H9 (cell line): Measurements from ENCODE around the gene SLC25A26. TPM values are rescaled to one million over a fixed set of nuclear protein-coding genes. Genes with fewer than 3 reads are reported as not detected.

Experiments
- DNase-seq: peaks from one replicate; pipeline ENCODE4 v3.0.0-alpha.2; 2017
- H2AFZ ChIP-seq: one replicate; pipeline ENCODE4 v1.6.1; 2013; ENCODE audit warnings: mild to moderate bottlenecking, low read length, control low read depth, moderate library complexity
- H2AK5ac ChIP-seq: 2 replicates; pipeline ENCODE4 v1.6.1; 2013; ENCODE audit warnings: low read length, control low read depth, mixed read lengths; ENCODE audit not compliant: insufficient read length
- H2BK120ac ChIP-seq: one replicate; pipeline ENCODE4 v1.6.1; 2013; ENCODE audit warnings: low read depth, mild to moderate bottlenecking, low read length, control low read depth, inconsistent platforms; ENCODE audit not compliant: poor library complexity, severe bottlenecking
- H2BK12ac ChIP-seq: 2 replicates; pipeline ENCODE4 v1.6.1; 2013; ENCODE audit warnings: low read length, control low read depth, mixed read lengths, low read depth; ENCODE audit not compliant: insufficient read length
- H2BK15ac ChIP-seq: 2 replicates; pipeline ENCODE4 v1.6.1; 2013; ENCODE audit warnings: low read depth, low read length, control low read depth
- H2BK20ac ChIP-seq: one replicate; pipeline ENCODE4 v1.6.1; 2013; ENCODE audit warnings: low read depth, mild to moderate bottlenecking, low read length, control low read depth, inconsistent platforms; ENCODE audit not compliant: poor library complexity, severe bottlenecking
- H2BK5ac ChIP-seq: 2 replicates; pipeline ENCODE4 v1.6.1; 2013; ENCODE audit warnings: low read length, control low read depth, mixed read lengths; ENCODE audit not compliant: insufficient read length
- H3K14ac ChIP-seq: 2 replicates; pipeline ENCODE4 v1.6.1; 2013; ENCODE audit warnings: low read length, control low read depth; ENCODE audit not compliant: insufficient read depth
- H3K18ac ChIP-seq: 2 replicates; pipeline ENCODE4 v1.6.1; 2013; ENCODE audit warnings: low read depth, mild to moderate bottlenecking, mixed read lengths, low read length, control low read depth; ENCODE audit not compliant: insufficient read length
- H3K23ac ChIP-seq: 2 replicates; pipeline ENCODE4 v1.6.1; 2013; ENCODE audit warnings: low read length, control low read depth, mixed read lengths, low read depth; ENCODE audit not compliant: insufficient read length
- H3K23me2 ChIP-seq: 2 replicates; pipeline ENCODE4 v1.6.1; 2013; ENCODE audit warnings: low read depth, mild to moderate bottlenecking, mixed read lengths, low read length, control low read depth; ENCODE audit not compliant: insufficient read length, poor library complexity, severe bottlenecking
- H3K27ac ChIP-seq: 2 replicates; pipeline ENCODE4 v1.5.1; 2013; ENCODE audit warnings: low read length, control low read depth, mixed read lengths, low read depth; ENCODE audit not compliant: insufficient read length
- H3K27me3 ChIP-seq: 2 replicates; pipeline ENCODE4 v1.6.1; 2013; ENCODE audit warnings: low read length, control low read depth, inconsistent platforms; ENCODE audit not compliant: insufficient read depth
- H3K4ac ChIP-seq: 2 replicates; pipeline ENCODE4 v1.6.1; 2013; ENCODE audit warnings: low read depth, mild to moderate bottlenecking, control low read depth, inconsistent platforms, low read length, moderate library complexity
- H3K4me1 ChIP-seq: 2 replicates; pipeline ENCODE4 v1.6.1; 2013; ENCODE audit warnings: low read length, control low read depth, inconsistent platforms; ENCODE audit not compliant: insufficient read depth
- H3K4me2 ChIP-seq: 2 replicates; pipeline ENCODE4 v1.6.1; 2013; ENCODE audit warnings: low read length, control low read depth, mixed read lengths; ENCODE audit not compliant: insufficient read length, insufficient read depth
- H3K56ac ChIP-seq: 2 replicates; pipeline ENCODE4 v1.6.1; 2013; ENCODE audit warnings: low read depth, mild to moderate bottlenecking, mixed read lengths, low read length, control low read depth; ENCODE audit not compliant: insufficient read length
- H3K79me1 ChIP-seq: 2 replicates; pipeline ENCODE4 v1.6.1; 2013; ENCODE audit warnings: low read depth, mild to moderate bottlenecking, moderate library complexity, low read length, control low read depth, inconsistent platforms; ENCODE audit not compliant: insufficient read depth, poor library complexity, severe bottlenecking
- H3K79me2 ChIP-seq: 2 replicates; pipeline ENCODE4 v1.6.1; 2013; ENCODE audit warnings: low read length, control low read depth, inconsistent platforms; ENCODE audit not compliant: insufficient read depth
- H3K9ac ChIP-seq: 2 replicates; pipeline ENCODE4 v1.6.1; 2013; ENCODE audit warnings: low read length, control low read depth, mixed read lengths; ENCODE audit not compliant: insufficient read length; ENCODE audit errors: extremely low read depth
- H3K9me3 ChIP-seq: one replicate; pipeline ENCODE4 v1.6.1; 2013; ENCODE audit warnings: low read depth, low read length, inconsistent platforms; ENCODE audit not compliant: control insufficient read depth
- H3T11ph ChIP-seq: one replicate; pipeline ENCODE4 v1.6.1; 2013; ENCODE audit warnings: mild to moderate bottlenecking, low read length, control low read depth, inconsistent platforms
- H4K20me1 ChIP-seq: one replicate; pipeline ENCODE4 v1.6.1; 2013; ENCODE audit not compliant: control insufficient read depth, insufficient read length, insufficient read depth
- H4K5ac ChIP-seq: 2 replicates; pipeline ENCODE4 v1.6.1; 2013; ENCODE audit warnings: low read depth, mild to moderate bottlenecking, mixed read lengths, low read length, control low read depth; ENCODE audit not compliant: insufficient read length
- H4K8ac ChIP-seq: replicated peaks from 2 replicates; pipeline ENCODE4 v1.6.1; 2013; ENCODE audit warnings: low read length, control low read depth, mixed read lengths, low read depth; ENCODE audit not compliant: insufficient read length
- H4K91ac ChIP-seq: 2 replicates; pipeline ENCODE4 v1.6.1; 2013; ENCODE audit warnings: low read depth, mild to moderate bottlenecking, moderate library complexity, mixed read lengths, low read length, control low read depth; ENCODE audit not compliant: insufficient read length
- H3K27ac Mint-ChIP-seq, 3 experiments: 2 replicates in 2 of 3; 3 replicates in 1 of 3; pipeline ENCODE4 v1.8.0; 2020 to 2021; ENCODE audit warnings: mixed read lengths in 3 of 3, mild to moderate bottlenecking in 1 of 3, moderate library complexity in 1 of 3
- H3K27me3 Mint-ChIP-seq: 2 replicates; pipeline ENCODE4 v1.8.0; 2021; ENCODE audit warnings: low read depth, mild to moderate bottlenecking, moderate library complexity, mixed read lengths
- H3K36me3 Mint-ChIP-seq, 3 experiments: 2 replicates in 2 of 3; 3 replicates in 1 of 3; pipeline ENCODE4 v1.8.0; 2020 to 2021; ENCODE audit warnings: low read depth in 3 of 3, mixed read lengths in 3 of 3; ENCODE audit not compliant: insufficient read depth in 1 of 3
- H3K4me1 Mint-ChIP-seq, 2 experiments: 2 replicates each; pipeline ENCODE4 v1.8.0; 2020; ENCODE audit warnings: mixed read lengths in 2 of 2
- H3K4me3 Mint-ChIP-seq, 2 experiments: 2 replicates in 1 of 2; 3 replicates in 1 of 2; pipeline ENCODE4 v1.8.0; 2020 to 2021; ENCODE audit warnings: mild to moderate bottlenecking in 2 of 2, mixed read lengths in 2 of 2, moderate library complexity in 1 of 2
- H3K9me3 Mint-ChIP-seq, 2 experiments: 2 replicates in 1 of 2; 3 replicates in 1 of 2; pipeline ENCODE4 v1.8.0; 2020; ENCODE audit warnings: mild to moderate bottlenecking in 2 of 2, mixed read lengths in 2 of 2, moderate library complexity in 1 of 2
- WGBS: extraction: QIAGEN DNeasy Blood & Tissue Kit; methylation state at CpG from one replicate; pipeline ENCODE4 v1.1.7; 2013; ENCODE audit warnings: missing lambda C conversion rate, low lambda C conversion rate, mixed read lengths; ENCODE audit not compliant: insufficient read length; ENCODE audit errors: extremely low coverage; 5-methylcytosine and 5-hydroxymethylcytosine counted together
- total RNA-seq: library from RNA; stranded (reverse); gene quantifications from 2 replicates; pipeline ENCODE4 v1.2.1, GENCODE V29; 2021
- TF ChIP-seq, protein P1 (sequence below): fragments of 200-600 bp; sonication (generic); conservative IDR thresholded peaks from 3 replicates; pipeline ENCODE4 v1.8.0; 2021; ENCODE audit warnings: antibody characterized with exemption, mild to moderate bottlenecking

Gene SLC25A26
- total RNA-seq, 1 experiment from 2014 or later, result 30.2 TPM

- H3K36me3 Mint-ChIP-seq, result peaks cover 63 to 93% (median 90%) of the 10 kb centered on the region in 3 experiments; a peak in 6 of 7 replicates
- Histone ChIP-seq H3K4me1 (no peaks in the 10 kb centered on the region), H3T11ph (no peak overlapping the region), H3K27ac (no peak overlapping the region), H3K79me1 (peaks cover 5% of the 10 kb centered on the region), H4K91ac (no peak overlapping the region), H3K4ac (no peak overlapping the region), H3K23me2 (no peaks in the 10 kb centered on the region), H3K14ac (no peak overlapping the region), H4K20me1 (no peaks in the 10 kb centered on the region), H4K8ac (no peak overlapping the region), H2BK15ac (no peak overlapping the region), H3K56ac (no peak overlapping the region), H2BK120ac (no peak overlapping the region), H3K4me2 (no peak overlapping the region), H3K79me2 (no peaks in the 10 kb centered on the region; the same call in 1 of the 2 replicates), H2BK5ac (no peak overlapping the region), H2BK20ac (no peak overlapping the region), H3K9me3 (no peaks in the 10 kb centered on the region), H2BK12ac (no peak overlapping the region), H4K5ac (no peak overlapping the region), H2AK5ac (no peak overlapping the region), H3K9ac (no peak overlapping the region), H3K27me3 (no peaks in the 10 kb centered on the region), H3K23ac (no peak overlapping the region), H2AFZ (no peak overlapping the region), H3K18ac (no peak overlapping the region)
- H3K4me1 Mint-ChIP-seq, result peaks cover 27 to 31% of the 10 kb centered on the region in 2 experiments
- no CpG with 5 or more reads among the region's 13 CpGs for WGBS
- TF ChIP-seq, protein P1, sequence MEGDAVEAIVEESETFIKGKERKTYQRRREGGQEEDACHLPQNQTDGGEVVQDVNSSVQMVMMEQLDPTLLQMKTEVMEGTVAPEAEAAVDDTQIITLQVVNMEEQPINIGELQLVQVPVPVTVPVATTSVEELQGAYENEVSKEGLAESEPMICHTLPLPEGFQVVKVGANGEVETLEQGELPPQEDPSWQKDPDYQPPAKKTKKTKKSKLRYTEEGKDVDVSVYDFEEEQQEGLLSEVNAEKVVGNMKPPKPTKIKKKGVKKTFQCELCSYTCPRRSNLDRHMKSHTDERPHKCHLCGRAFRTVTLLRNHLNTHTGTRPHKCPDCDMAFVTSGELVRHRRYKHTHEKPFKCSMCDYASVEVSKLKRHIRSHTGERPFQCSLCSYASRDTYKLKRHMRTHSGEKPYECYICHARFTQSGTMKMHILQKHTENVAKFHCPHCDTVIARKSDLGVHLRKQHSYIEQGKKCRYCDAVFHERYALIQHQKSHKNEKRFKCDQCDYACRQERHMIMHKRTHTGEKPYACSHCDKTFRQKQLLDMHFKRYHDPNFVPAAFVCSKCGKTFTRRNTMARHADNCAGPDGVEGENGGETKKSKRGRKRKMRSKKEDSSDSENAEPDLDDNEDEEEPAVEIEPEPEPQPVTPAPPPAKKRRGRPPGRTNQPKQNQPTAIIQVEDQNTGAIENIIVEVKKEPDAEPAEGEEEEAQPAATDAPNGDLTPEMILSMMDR, result no peak
- peak overlapping the region; percentile 17 to 73 (median 68); a peak in 5 of 7 replicates for H3K27ac Mint-ChIP-seq
- DNase-seq, result no peak
- H3K27me3 Mint-ChIP-seq, result no peaks in the 10 kb centered on the region; the same call in 1 of the 2 replicates
- no peak overlapping the region for H3K4me3 Mint-ChIP-seq
- H3K9me3 Mint-ChIP-seq, result no peaks in the 10 kb centered on the region; a peak in 1 of 5 replicates
Observed at GRCh38 chr3:66402596-66403290, 181.9 kb downstream of the SLC25A26 start.
